ENCODE data around the gene PXDN.

DNA sequence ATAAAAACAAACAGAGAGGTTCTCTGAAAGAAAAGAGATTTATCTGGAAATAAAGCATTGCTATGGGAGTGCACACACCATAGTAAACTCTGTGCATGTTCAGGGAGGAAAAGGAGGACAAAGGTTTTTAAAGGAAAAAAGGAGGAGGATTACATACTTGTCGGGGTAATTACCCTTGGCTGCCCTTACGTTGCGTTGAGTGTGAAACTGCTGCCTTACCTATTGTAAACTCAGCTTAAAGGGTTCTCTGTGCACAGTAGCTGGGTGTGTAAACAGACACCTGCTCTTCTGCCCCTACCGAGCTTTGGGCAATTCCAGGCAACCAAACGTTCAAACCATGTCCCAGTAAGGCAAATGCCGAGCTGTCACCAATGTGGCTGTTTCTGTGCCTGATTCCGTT is 29.6 kb upstream of the PXDN start:
- no peak for TF ChIP-seq POLR2AphosphoS5 (IDR thresholded peaks at IDR 0.05)
- TF ChIP-seq, protein P1, sequence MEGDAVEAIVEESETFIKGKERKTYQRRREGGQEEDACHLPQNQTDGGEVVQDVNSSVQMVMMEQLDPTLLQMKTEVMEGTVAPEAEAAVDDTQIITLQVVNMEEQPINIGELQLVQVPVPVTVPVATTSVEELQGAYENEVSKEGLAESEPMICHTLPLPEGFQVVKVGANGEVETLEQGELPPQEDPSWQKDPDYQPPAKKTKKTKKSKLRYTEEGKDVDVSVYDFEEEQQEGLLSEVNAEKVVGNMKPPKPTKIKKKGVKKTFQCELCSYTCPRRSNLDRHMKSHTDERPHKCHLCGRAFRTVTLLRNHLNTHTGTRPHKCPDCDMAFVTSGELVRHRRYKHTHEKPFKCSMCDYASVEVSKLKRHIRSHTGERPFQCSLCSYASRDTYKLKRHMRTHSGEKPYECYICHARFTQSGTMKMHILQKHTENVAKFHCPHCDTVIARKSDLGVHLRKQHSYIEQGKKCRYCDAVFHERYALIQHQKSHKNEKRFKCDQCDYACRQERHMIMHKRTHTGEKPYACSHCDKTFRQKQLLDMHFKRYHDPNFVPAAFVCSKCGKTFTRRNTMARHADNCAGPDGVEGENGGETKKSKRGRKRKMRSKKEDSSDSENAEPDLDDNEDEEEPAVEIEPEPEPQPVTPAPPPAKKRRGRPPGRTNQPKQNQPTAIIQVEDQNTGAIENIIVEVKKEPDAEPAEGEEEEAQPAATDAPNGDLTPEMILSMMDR (IDR thresholded peaks at IDR 0.05), result no peak

Measured in stomach (tissue), 4 donors.